Bronchial epithelial cell (primary cell): ENCODE data around the gene MAST4. TPM values are rescaled to one million over a fixed set of nuclear protein-coding genes. Genes with fewer than 3 reads are reported as not detected.
"Not testable (repeated sequence)": the region's sequence is repeated elsewhere in the genome, so short reads cannot be mapped to it uniquely, and the experiment has no call there.

Source experiments
- DNase-seq: peaks from one replicate; pipeline ENCODE4 v3.0.0-alpha.2; 2010; ENCODE audit warnings: low read depth
- FAIRE-seq: peaks from 2 replicates; lab custom pipeline; 2011; peaks lifted over from hg19 to GRCh38; lab: Jason Lieb, UNC
- H3K27me3 ChIP-seq: 2 replicates; pipeline ENCODE4 v1.5.1; 2011; ENCODE audit warnings: low read length; ENCODE audit not compliant: control insufficient read depth, insufficient read depth
- H3K36me3 ChIP-seq: 2 replicates; pipeline ENCODE4 v1.5.1; 2011; ENCODE audit warnings: low read length; ENCODE audit not compliant: control insufficient read depth, insufficient read depth
- H3K4me3 ChIP-seq: 2 replicates; pipeline ENCODE4 v1.5.1; 2011; ENCODE audit warnings: mild to moderate bottlenecking, low read depth, low read length, control low read depth
- CTCF ChIP-seq: IDR thresholded peaks from 2 replicates; pipeline ENCODE4 v1.5.1; 2011; ENCODE audit warnings: mild to moderate bottlenecking, moderate library complexity, low read length, control low read depth, inconsistent platforms; ENCODE audit not compliant: insufficient read depth, severe bottlenecking
- total RNA-seq: library from RNA; depleted of rRNA; stranded (reverse); fragments of >200 nt; gene quantifications from 2 replicates; pipeline ENCODE4 v1.2.1, GENCODE V29; 2014

The MAST4 gene
- total RNA-seq, 1 donor from 2014 or later: 10.3 TPM

GRCh38 chr5:67168069-67168468 lies 571.9 kb downstream of the MAST4 start:
- no peak for TF ChIP-seq CTCF
- DNase-seq: no peak

GRCh38 chr5:67170767-67171166 lies 574.6 kb downstream of the MAST4 start:
- no peaks in the 10 kb centered on the region for H3K27me3 ChIP-seq
- no peak for TF ChIP-seq CTCF
- H3K4me3 ChIP-seq: no peak overlapping the region
- no peak for DNase-seq
- peaks cover 8% of the 10 kb centered on the region for H3K36me3 ChIP-seq
- FAIRE-seq: no peak

More at GRCh38 chr5:67168069-67168468, 571.9 kb downstream of the MAST4 start:
- no peaks in the 10 kb centered on the region for H3K27me3 ChIP-seq
- FAIRE-seq: no peak
- no peak overlapping the region for H3K4me3 ChIP-seq
- peaks cover 27% of the 10 kb centered on the region for H3K36me3 ChIP-seq

- H3K4me3 ChIP-seq, FAIRE-seq, H3K36me3 ChIP-seq, H3K27me3 ChIP-seq, DNase-seq: not testable (repeated sequence)
Measured at GRCh38 chr5:67173351-67173750, 577.2 kb downstream of the MAST4 start.

- Histone ChIP-seq H3K27me3 (no peaks in the 10 kb centered on the region), H3K4me3 (no peak overlapping the region), H3K36me3 (no peaks in the 10 kb centered on the region)
- no peak for FAIRE-seq
- peak; percentile 78 for DNase-seq
- no peak for TF ChIP-seq CTCF
Measured at GRCh38 chr5:67173959-67174358, 577.8 kb downstream of the MAST4 start.

- Histone ChIP-seq H3K36me3 (no peaks in the 10 kb centered on the region), H3K27me3 (no peaks in the 10 kb centered on the region), H3K4me3 (no peak overlapping the region)
- TF ChIP-seq CTCF: no peak
- FAIRE-seq: no peak
- DNase-seq: no peak
Measured at GRCh38 chr5:67176936-67177335, 580.7 kb downstream of the MAST4 start.

GRCh38 chr5:67178085-67178484 lies 581.9 kb downstream of the MAST4 start:
- Histone ChIP-seq H3K36me3 (no peaks in the 10 kb centered on the region), H3K4me3 (no peak overlapping the region), H3K27me3 (no peaks in the 10 kb centered on the region)
- no peak for TF ChIP-seq CTCF
- FAIRE-seq: no peak
- DNase-seq: no peak
